Frontal cortex (tissue), 4 donors: ENCODE results near the gene CYP1A1. TPM values are rescaled to one million over a fixed set of nuclear protein-coding genes. Genes with fewer than 3 reads are reported as not detected.
"Not testable (repeated sequence)": the region's sequence is repeated elsewhere in the genome, so short reads cannot be mapped to it uniquely, and the experiment has no call there.

Experiments used
- DNase-seq, 2 donors: peaks; one replicate each; pipeline ENCODE4 v3.0.0; 2012; ENCODE audit warnings: low spot score in 2 of 2
- FAIRE-seq: peaks from 2 replicates; lab custom pipeline; 2012; peaks lifted over from hg19 to GRCh38; lab: Jason Lieb, UNC
- total RNA-seq: library from RNA; depleted of rRNA; stranded (reverse); fragments of >200 nt; gene quantifications from one replicate; pipeline ENCODE4 v1.2.3, GENCODE V29; 2014
- donor health status: control.
- donor health status: control.
- donor health status: control.

The CYP1A1 gene
- total RNA-seq, 1 donor from 2014 or later: 0.41 TPM

DNA sequence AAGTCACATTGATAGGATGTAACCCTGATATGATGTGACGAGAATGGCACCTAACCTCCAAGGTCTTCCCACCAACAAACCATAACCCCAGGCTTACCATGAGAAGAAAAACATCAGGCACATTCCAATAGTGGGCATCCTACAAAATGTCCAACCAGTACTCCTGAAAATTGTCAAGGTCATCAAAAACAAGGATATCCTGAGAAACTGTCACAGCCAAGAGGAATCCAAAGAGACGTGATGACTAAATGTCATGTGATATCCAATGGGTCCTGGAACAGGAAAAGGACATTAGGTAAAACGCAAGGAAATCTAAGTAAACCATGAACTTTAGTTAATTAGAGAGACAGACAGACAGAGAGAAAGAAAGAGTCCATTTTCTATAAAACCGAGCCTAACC lies 21.1 kb upstream of the CYP1A1 start:
- FAIRE-seq: no peak
- no peak for DNase-seq

DNA sequence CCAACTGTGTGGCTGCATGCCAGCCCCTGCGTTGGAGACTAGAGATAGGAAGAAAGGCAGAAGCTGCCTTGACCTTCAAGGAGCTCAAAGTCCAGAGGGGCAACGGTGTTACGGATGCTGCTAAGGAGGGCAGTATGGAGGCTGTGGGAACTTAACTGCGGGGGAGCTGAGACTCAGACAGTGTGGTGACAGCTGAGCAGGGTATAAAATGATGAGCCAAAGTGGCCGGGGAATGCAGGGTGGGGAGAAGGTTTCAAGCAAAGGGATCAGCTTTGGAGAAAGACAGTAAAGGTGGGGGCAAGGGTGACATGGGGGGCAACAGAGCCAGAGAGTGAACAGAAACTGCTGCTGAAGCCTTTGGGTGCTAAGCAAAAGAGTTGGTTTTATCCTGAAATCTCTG lies 17.1 kb upstream of the CYP1A1 start:
- FAIRE-seq: no peak
- no peak for DNase-seq

DNA sequence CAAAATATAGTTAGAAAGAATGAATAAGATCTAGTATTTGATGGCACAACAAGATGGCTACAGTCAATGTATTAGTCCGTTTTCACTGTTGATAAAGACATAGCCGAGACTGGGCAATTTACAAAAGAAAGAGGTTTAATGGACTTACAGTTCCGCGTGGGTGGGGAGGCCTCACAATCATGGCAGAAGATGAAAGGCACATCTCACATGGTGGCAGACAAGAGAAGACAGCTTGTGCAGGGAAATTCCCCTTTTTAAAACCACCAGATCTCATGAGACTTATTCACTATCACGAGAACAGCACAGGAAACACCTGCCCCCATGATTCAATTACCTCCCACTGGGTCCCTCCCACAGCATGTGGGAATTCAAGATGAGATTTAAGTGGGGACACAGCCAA lies 12.9 kb upstream of the CYP1A1 start:
- DNase-seq, FAIRE-seq: not testable (repeated sequence)

DNA sequence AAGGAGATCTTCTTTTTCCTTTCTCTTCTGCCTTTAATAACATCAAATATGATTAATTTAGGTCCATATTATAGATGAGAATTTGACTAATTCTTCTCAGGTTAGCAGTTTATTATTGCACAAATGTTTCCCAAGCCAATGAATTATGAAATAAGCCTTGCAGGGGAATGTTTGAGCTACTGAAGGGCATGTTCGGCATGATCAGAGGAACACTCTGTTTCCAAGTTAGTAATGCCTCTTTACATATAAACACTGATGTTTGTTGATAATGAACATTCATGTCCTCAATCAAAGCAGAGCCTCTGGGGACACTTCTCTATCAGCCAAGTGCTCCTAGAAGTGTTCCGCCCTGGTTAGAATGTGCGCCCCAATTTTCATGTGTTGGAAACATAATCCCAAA lies 10.0 kb upstream of the CYP1A1 start:
- no peak for DNase-seq
- no peak for FAIRE-seq

DNA sequence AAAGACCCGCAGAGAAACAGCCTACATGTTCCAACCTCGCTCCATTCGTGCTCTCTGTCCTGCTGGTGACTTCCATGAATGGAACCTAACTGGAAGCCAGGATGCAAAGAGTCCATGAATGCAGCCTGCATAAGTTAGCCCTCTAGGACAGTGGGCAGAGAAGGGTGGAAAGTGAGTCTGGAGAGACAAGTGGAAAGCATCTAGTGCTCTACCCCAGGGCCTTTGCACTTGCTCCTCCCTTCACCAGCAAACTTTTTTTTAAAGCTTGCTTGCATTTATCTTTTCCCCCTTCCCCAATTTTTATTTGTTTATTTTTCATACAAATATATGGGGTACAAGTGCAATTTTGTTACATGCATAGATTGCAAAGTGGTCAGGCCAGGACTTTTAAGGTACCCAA lies 7.9 kb upstream of the CYP1A1 start:
- no peak for DNase-seq
- FAIRE-seq: no peak

DNA sequence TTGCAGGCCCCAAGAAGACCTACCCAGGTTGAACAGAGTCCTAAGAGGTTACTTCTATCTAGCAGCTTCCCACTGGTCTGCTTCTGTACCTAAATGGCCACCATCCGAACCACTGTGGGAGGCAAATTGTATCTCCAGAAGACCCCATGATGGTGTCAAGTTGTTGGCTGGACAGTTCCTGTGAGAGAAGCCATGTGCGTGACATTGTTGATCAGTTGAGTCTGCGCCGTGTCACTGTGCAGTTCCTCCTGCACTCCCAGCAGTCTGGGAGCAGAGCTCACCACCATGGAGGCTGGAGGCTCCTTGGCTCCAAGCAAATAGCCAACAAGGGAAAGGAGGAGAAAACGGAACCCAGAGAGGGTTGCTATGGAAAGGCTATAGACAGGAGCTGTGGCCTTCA lies 7.5 kb upstream of the CYP1A1 start:
- no peak for FAIRE-seq

DNA sequence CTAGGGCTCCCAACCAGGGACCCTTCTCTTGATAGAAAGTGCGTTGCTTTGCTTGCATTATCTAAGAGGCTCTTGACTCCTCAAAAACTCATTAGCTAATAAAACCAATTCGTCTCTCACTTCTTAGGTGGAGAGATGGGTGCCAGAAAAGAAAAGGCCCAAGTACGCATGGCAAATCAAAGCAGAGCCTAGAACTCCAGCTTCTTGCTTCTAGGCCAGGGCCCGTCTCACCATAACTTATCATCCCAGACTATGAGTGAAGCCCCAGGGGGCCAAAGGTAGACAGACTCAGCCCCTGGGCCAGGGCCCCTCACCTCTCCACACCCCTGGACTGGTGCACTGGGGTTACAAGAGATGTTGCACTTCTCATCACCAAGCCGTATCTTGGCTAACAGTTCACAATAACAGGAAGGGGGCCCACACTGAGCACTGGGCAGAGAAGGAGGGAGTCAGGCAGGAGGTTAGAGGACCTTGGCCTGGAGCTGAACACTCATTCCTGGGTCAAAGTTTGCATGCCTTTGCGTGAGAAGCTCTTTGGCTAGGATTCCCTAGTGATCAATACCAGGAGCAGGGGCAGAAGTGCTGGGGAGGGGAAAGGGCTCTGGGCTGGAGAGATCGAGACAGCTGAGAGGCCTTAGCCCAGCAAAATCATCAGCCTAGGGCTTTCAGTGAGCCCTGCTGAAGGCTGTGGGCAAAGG lies 5.4 kb upstream of the CYP1A1 start:
- no peak for DNase-seq
- FAIRE-seq: no peak

More for the DNA sequence above, 7.5 kb upstream of the CYP1A1 start:
- no peak for DNase-seq

DNA sequence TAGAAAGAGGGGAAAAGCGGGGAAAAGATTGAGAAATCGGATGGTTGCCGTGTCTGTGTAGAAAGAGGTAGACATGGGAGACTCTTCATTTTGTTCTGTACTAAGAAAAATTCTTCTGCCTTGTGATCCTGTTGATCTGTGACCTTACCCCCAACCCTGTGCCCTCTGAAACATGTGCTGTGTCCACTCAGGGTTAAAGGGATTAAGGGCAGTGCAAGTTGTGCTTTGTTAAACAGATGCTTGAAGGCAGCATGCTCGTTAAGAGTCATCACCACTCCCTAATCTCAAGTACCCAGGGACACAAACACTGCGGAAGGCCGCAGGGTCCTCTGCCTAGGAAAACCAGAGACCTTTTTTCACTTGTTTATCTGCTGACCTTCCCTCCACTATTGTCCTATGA lies 4.0 kb upstream of the CYP1A1 start:
- not testable (repeated sequence) for FAIRE-seq, DNase-seq

DNA sequence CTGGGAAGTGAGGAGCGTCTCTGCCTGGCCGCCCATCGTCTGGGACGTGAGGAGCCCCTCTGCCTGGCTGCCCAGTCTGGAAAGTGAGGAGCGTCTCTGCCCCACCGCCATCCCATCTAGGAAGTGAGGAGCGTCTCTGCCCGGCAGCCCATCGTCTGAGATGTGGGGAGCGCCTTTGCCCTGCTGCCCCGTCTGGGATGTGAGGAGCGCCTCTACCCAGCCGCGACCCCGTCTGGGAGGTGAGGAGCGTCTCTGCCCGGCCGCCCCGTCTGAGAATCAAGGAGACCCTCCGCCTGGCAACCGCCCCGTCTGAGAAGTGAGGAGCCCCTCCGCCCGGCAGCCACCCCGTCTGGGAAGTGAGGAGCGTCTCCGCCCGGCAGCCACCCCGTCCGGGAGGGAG lies 3.4 kb upstream of the CYP1A1 start:
- not testable (repeated sequence) for DNase-seq, FAIRE-seq

DNA sequence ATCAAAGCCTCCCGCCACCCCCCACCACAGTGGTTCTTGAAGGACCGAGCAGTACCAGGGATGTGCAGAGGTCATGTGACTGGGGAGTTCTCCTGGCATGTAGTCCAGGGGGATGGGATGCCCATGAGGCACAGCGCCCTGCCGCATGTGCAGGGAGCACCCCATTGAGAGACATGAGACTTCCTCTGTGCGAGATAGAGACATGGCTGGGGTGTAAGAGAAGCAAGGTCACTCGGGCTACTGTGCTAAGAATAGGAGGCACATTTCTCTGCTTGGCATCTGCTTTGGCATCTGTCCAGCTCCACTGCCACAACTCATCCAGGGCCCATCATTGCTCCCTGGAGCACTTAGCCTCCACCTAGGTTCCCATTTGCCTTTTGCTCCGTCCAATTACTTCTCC lies 2.4 kb upstream of the CYP1A1 start:
- DNase-seq (no peak), FAIRE-seq (no peak)

DNA sequence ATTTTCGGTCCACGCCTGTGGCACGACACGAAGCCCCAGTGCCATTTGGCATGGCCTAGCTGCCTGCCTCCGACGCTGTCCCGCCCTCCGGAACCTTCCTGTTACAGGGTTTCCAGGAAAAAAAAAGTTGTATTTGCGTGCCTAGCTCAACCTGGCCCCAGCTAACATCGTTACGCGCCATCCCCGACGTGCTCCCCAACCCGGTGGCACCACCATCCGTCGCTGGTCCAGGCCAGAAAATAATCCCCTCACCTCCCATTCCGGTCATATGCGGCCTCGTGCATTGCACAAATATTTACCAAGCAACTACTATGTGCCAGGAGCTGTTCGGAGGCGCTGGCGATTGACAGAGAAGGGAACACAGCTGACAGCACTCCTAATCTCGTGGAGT lies 1.4 kb upstream of the CYP1A1 start:
- FAIRE-seq (no peak), DNase-seq (no peak)

DNA sequence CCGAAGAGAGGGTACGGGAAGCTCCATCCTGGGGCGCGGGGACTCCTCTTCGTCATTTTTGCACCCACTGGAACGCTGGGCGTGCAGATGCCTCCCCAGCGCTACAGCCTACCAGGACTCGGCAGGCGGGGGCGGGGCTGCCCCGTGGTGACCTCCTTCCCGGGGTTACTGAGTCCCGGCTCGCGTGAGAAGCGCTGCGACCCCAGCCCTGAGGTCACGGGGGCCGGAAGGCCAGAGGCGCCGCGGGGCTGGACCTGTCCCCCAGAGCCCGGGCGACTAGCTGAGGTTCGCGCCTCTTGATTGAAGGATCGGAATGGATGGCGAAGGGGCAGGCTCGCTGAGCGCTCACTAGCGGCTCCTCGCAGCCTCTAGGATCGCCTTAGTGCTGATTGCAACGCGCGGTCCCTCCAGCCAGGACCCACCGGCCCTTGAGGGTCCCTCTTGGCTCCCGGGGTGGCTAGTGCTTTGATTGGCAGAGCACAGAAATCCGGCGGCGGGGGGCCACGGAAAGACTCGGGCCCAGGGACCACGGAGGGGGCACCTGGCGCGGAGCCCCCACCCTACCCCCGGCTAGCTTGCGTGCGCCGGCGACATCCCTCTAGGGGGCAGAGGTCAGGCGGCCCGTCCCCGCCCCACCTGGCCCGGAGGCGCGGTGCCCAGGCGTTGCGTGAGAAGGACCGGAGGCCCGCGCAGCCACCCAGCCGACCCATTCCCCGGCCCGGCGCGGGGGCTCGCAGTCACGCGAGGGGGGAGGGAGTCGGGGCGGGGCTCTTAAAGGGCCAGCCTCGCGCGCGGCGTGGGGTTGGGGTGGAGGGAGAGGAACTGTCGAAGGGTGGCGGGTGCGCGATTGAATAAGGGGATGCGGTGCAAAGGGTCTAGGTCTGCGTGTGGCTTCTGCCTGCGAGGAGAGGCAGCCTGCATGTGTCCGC lies 781 bp upstream of the CYP1A1 start:
- no peak for FAIRE-seq
- DNase-seq: peak in 1 of 2 donors; percentile 67

DNA sequence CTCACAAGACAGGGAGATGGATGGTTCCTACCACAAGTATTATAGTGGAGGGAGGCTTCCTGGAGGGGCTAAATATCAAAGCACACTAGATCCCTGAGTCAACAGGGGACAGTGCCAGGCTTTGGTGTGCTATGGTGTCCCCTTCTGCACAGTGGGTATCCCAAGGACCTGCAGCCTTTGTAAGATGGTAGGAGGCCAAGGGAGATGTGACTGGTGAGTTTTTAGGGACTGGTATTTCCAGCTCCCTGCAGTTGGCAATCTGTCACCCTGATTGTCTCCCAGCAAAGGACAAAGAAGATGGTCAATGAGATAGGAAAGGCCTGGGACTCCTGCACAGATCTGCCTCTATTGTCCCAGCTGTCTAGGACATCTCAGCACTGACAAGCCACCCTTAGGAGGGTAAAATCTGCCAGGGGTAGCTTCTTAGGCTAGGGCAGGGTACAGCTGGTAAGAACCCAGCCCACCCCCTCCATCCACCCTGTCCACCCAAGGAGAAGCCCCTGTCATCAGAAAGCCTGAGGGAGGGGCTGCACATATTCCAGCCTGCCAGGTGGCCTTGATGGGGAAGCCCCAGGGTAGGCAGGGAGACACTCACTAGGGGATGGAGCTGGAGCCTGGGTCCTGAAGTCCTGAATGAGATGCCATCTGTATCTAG lies 631 bp downstream of the CYP1A1 start:
- FAIRE-seq (no peak), DNase-seq (no peak)

DNA sequence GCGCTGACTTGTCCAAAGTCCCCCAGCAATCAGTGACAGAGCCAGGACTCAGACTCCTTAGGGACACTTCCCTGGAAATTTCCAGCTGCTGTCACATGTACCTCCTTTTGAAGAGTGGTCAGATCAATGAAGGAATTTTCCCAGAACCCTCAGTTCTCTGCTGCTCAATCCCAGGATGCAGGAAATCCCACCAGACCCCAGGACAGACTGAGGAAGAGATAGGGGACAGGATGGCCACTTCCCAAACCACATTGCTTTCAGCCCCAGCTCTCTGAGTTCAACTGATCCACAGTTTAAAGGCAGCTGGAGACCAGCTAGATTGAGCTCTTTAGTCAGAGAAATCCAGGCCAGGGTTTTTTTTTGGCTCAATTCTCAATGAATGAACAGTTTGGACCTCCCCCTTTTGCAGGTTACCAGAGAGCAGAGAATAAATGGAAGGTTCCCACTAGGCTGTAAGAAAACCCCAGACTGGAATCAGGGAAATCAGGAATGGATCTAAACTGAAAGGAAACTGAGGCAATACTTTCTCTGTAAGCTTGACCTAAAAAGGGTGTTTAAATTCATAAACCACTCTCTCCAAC lies 1.5 kb downstream of the CYP1A1 start:
- FAIRE-seq (no peak), DNase-seq (peak; percentile 83 to 84)

DNA sequence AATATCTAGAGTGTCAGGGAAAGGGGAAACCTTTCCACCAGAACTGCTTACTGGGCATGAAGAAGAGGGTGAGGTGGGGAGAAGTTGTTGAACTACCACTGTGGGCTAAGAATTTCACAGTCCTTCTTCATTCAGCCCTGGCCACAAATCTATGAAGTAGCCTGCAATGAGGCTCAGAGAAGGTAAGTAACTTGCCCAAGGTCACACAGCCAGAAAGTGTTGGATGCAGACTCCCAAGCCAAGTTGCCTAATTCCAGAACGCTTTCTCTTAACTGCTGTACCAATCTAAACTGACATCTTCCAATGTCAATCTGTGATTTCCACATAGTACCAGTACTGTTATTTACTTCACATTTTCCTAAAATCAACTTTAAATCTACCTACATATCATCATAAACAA lies 2.1 kb downstream of the CYP1A1 start:
- FAIRE-seq (no peak), DNase-seq (no peak)

DNA sequence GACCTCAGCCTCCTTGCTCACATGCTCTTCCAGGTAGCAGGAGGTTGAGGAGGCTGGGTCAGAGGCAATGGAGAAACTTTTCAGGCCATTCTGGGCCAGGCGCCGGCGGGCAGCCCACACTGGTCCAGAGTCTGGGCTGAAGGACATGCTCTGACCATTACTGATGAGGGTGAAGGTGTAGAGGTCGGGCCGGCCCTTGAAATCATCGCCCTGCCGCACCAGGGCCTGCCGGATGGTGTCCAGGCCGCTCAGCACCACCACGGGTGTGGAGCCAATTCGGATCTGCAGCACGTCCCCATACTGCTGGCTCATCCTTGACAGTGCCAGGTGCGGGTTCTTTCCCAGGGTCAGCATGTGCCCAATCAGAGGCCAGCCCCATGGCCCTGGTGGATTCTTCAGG lies 2.7 kb downstream of the CYP1A1 start:
- no peak for FAIRE-seq
- DNase-seq: no peak

DNA sequence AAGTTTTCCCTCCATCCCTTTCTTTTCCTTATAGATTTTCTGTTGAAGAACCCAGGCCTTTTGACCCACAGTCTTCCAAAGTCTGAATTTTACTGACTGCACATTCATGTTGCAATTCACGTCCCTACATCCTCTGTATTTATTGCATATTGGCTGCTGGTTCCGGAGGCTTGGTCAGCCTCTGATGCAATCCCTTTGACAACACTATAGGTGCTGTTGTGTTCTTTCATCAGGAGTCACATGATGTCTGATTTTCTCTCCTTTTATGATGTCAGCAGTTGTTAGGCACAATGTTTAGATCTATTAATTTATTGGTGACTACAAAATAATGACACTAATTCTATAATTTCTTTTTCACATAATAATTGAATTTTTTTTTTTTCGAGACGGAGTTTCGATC lies 8.7 kb downstream of the CYP1A1 start:
- FAIRE-seq (no peak), DNase-seq (no peak)

DNA sequence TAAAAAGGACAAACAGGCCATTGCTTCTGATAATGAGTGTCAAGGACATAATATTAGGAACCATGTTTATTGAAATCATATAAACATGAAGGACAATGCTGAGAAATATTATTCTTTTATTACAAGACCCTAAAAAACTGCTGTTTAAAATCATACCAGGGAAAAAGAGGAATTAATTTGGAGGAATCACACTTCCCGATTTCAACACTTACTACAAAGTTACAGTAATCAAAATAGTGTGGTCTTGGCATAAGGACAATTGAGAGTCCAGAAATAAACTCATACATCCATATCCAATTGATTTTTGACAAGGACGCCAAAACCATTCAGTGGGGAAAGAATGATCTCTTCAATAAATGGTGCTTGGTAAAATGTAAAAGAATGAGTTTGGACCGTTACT lies 13.0 kb downstream of the CYP1A1 start:
- no peak for DNase-seq
- FAIRE-seq: no peak

DNA sequence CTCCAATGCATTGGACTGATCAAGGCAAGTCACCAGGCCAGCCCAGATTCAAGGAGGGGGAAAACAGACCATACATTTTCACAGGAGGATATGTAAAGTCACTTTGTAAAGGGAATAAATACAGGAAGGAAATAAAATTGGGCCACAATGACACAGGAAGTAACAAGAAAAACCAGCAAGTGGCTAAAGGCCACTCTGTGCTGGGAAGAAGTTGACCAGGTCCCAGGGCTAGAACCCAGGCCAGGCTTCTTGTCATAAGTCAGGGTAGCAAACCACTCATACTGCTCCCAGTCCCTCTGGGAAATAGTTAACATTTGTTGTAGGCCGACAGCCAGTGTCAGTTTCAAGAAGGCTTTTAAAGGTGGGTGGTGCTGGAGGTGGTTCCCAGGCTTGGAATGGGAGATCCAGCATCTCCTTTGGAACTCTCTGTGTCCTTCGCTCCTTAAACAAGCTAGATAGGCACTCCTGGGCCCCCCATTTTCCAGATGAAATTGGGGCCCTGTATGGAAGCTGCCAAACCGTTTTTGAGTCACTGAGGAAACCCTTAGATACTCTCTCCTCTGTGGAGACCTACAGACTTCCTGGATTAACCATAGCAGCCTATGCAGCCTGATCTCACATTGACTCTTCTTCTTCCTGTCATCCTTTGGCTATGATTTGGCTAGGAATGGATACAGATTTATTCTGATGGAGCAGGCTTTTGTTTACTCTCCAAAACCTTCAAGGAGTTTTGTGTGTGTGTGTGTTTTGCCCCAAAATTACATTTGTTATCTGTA lies 14.8 kb downstream of the CYP1A1 start:
- DNase-seq (no peak), FAIRE-seq (no peak)

DNA sequence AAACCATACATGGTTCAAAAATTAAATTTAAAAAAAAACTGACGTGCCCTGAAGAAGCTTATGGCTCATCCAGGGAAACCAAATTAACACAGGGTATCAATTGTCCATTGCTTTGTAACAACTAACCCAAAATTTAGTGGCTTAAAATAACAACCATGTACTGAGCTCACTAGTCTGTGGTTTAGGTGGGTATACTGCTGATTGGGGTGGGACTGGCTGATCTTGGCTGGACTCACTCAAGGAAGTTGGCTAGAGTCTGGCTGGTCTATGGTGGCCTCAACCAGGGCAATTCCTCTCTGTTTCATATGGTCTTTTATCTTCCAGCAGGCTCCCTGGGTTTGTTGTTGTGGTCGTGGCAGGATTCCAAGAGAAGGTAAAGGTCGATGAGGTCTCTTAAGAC lies 15.4 kb downstream of the CYP1A1 start:
- FAIRE-seq: no peak
- DNase-seq: no peak
